Vagina (tissue), 2 donors: ENCODE data around the gene TMEM229A. TPM values are rescaled to one million over a fixed set of nuclear protein-coding genes. Genes with fewer than 3 reads are reported as not detected.
"Not testable (repeated sequence)": the region's sequence is repeated elsewhere in the genome, so short reads cannot be mapped to it uniquely, and the experiment has no call there.

Source experiments
- DNase-seq, 2 donors: peaks; one replicate each; pipeline ENCODE4 v3.0.0-alpha.2; 2017; ENCODE audit errors: extremely low spot score in 2 of 2
- H3K27ac ChIP-seq: fragments of 200-600 bp; sonication (generic); one replicate; pipeline ENCODE4 v1.5.1; 2019
- H3K27me3 ChIP-seq: fragments of 200-600 bp; sonication (generic); one replicate; pipeline ENCODE4 v1.5.1; 2019
- H3K36me3 ChIP-seq, 2 donors: fragments of 200-600 bp; sonication (generic); one replicate each; pipeline ENCODE4 v1.5.1; 2017 to 2019
- H3K4me1 ChIP-seq: fragments of 200-600 bp; sonication (generic); one replicate; pipeline ENCODE4 v1.5.1; 2019
- H3K4me3 ChIP-seq, 2 donors: fragments of 200-600 bp; sonication (generic); 1 replicate in 1 of 2; 2 replicates in 1 of 2; pipeline ENCODE4 v1.5.1; 2016 to 2019
- H3K9me3 ChIP-seq: fragments of 200-600 bp; sonication (generic); one replicate; pipeline ENCODE4 v1.5.1; 2019
- CTCF ChIP-seq, 3 experiments: fragments of 450-650 bp in 2 of 3; fragments of 200-600 bp in 1 of 3; sonication (generic) in 1 of 3; IDR thresholded peaks; one replicate each; pipeline ENCODE4 v1.5.1; 2017 to 2019; ENCODE audit warnings: antibody characterized with exemption in 3 of 3, mild to moderate bottlenecking in 2 of 3, moderate library complexity in 2 of 3
- POLR2A ChIP-seq, 2 donors: fragments of 450-650 bp; IDR thresholded peaks; one replicate each; pipeline ENCODE4 v1.6.1; 2017; ENCODE audit warnings: antibody characterized with exemption in 2 of 2, mild to moderate bottlenecking in 2 of 2, moderate library complexity in 2 of 2
- POLR2AphosphoS5 ChIP-seq, 2 donors: sonication (generic); formaldehyde crosslinking; IDR thresholded peaks; one replicate each; pipeline ENCODE4 v1.9.0; 2017; ENCODE audit warnings: antibody characterized with exemption in 2 of 2, mild to moderate bottlenecking in 2 of 2, low read depth in 1 of 2; ENCODE audit not compliant: insufficient read depth in 1 of 2
- intact Hi-C: fragments of 100-400 bp; cut with DNase I; formaldehyde crosslinking; loops from one replicate; pipeline ENCODE4 v1.15.1; 2023
- total RNA-seq: library from RNA; depleted of rRNA; stranded (reverse); fragments of >200 nt; gene quantifications from one replicate; pipeline ENCODE4 v1.2.3, GENCODE V29; 2016

TMEM229A gene
- total RNA-seq, 1 donor from 2014 or later = not detected

DNA sequence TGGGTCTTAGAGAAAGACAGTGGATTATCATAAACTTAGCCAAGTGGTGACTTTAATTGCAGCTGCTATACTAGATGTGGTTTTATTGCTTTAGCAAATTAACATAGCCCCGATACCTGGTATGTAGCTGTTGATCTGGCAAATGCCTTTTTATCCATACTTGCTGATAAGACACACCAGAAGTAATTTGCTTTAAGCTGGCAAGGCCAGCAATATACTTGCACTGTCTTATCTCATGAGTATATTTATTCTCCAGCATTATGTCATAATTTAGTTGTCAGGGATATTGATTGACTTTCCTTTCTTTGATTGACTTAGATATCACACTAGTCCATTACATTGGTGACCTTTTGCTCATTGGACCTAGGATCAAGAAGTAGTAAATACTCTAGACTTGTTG, 12.8 kb downstream of the TMEM229A start:
- intact Hi-C loops = no loop called here
- Histone ChIP-seq H3K4me3 (no peak overlapping the region), H3K27me3 (no peaks in the 10 kb centered on the region), H3K9me3 (no peaks in the 10 kb centered on the region), H3K27ac (no peak overlapping the region), H3K36me3 (no peaks in the 10 kb centered on the region), H3K4me1 (no peaks in the 10 kb centered on the region)
- no peak for DNase-seq
- TF ChIP-seq POLR2A (IDR thresholded peaks at IDR 0.05) (no peak), POLR2AphosphoS5 (IDR thresholded peaks at IDR 0.05; ENCODE audit: insufficient read depth in 1 of 2, low read depth in 1 of 2) (no peak), CTCF (IDR thresholded peaks at IDR 0.05) (no peak)

GRCh38 chr7:124013306-124013705, 19.6 kb downstream of the TMEM229A start:
- no peak overlapping the region for H3K27ac ChIP-seq
- TF ChIP-seq CTCF (IDR thresholded peaks at IDR 0.05) (no peak), POLR2A (IDR thresholded peaks at IDR 0.05) (no peak), POLR2AphosphoS5 (IDR thresholded peaks at IDR 0.05; ENCODE audit: insufficient read depth in 1 of 2, low read depth in 1 of 2) (no peak)
- no peaks in the 10 kb centered on the region for H3K4me1 ChIP-seq
- no peak for DNase-seq
- intact Hi-C loops = loop anchor here (5.0 kb wide), 1 partner anchor 1211 kb away; no protein-coding TSS in a partner anchor
- no peaks in the 10 kb centered on the region for H3K36me3 ChIP-seq
- no peak overlapping the region for H3K4me3 ChIP-seq
- no peaks in the 10 kb centered on the region for H3K27me3 ChIP-seq
- no peaks in the 10 kb centered on the region for H3K9me3 ChIP-seq

- H3K4me1 ChIP-seq = no peaks in the 10 kb centered on the region
- H3K27me3 ChIP-seq = no peaks in the 10 kb centered on the region
- no peak overlapping the region for H3K4me3 ChIP-seq
- no peak for TF ChIP-seq POLR2A (IDR thresholded peaks at IDR 0.05)
- TF ChIP-seq CTCF (IDR thresholded peaks at IDR 0.05) = no peak
- TF ChIP-seq POLR2AphosphoS5 (IDR thresholded peaks at IDR 0.05; ENCODE audit: insufficient read depth in 1 of 2, low read depth in 1 of 2) = no peak
- H3K27ac ChIP-seq = no peak overlapping the region
- no peaks in the 10 kb centered on the region for H3K9me3 ChIP-seq
- no peaks in the 10 kb centered on the region for H3K36me3 ChIP-seq
- intact Hi-C loops = loop anchor here (5.0 kb wide), 1 partner anchor 1211 kb away; no protein-coding TSS in a partner anchor
- no peak for DNase-seq
Observed at GRCh38 chr7:124012864-124013263, 20.0 kb downstream of the TMEM229A start.

- Histone ChIP-seq H3K9me3 (no peaks in the 10 kb centered on the region), H3K36me3 (no peaks in the 10 kb centered on the region), H3K4me3 (no peak overlapping the region), H3K27me3 (no peaks in the 10 kb centered on the region), H3K27ac (no peak overlapping the region), H3K4me1 (no peaks in the 10 kb centered on the region)
- no peak for DNase-seq
- intact Hi-C loops = no loop called here
- no peak for TF ChIP-seq POLR2A (IDR thresholded peaks at IDR 0.05)
- TF ChIP-seq POLR2AphosphoS5 (IDR thresholded peaks at IDR 0.05; ENCODE audit: insufficient read depth in 1 of 2, low read depth in 1 of 2) = no peak
- no peak for TF ChIP-seq CTCF (IDR thresholded peaks at IDR 0.05)
Observed at GRCh38 chr7:124009321-124009720, 23.5 kb downstream of the TMEM229A start.

GRCh38 chr7:124008296-124008695, 24.6 kb downstream of the TMEM229A start:
- H3K27me3 ChIP-seq, H3K4me3 ChIP-seq, intact Hi-C loops, DNase-seq, H3K27ac ChIP-seq, H3K4me1 ChIP-seq, H3K36me3 ChIP-seq, H3K9me3 ChIP-seq: not testable (repeated sequence)

GRCh38 chr7:123999703-124000102, 33.2 kb downstream of the TMEM229A start:
- intact Hi-C loops = no loop called here
- Histone ChIP-seq H3K27me3 (no peaks in the 10 kb centered on the region), H3K36me3 (no peaks in the 10 kb centered on the region), H3K4me3 (no peak overlapping the region), H3K27ac (no peak overlapping the region), H3K9me3 (no peaks in the 10 kb centered on the region), H3K4me1 (no peaks in the 10 kb centered on the region)
- DNase-seq = no peak
- TF ChIP-seq POLR2AphosphoS5 (IDR thresholded peaks at IDR 0.05; ENCODE audit: insufficient read depth in 1 of 2, low read depth in 1 of 2) (no peak), CTCF (IDR thresholded peaks at IDR 0.05) (no peak), POLR2A (IDR thresholded peaks at IDR 0.05) (no peak)
